IMR-90 (cell line): ENCODE data around the gene MBOAT1. TPM values are rescaled to one million over a fixed set of nuclear protein-coding genes. Genes with fewer than 3 reads are reported as not detected.

Experiments
- ATAC-seq: fragments of 200-7000 bp; cut with Tn5 transposase; 2 replicates; pipeline ENCODE4 v1.9.1; 2020; ENCODE audit warnings: low read depth, mild to moderate bottlenecking, moderate library complexity
- BruUV-seq: library from RNA; stranded (reverse); fragments of 400-500 nt; replicated peaks from 2 replicates; lab custom pipeline; 2021; lab: Mats Ljungman, UMichigan
- CTCF ChIA-PET: fragments of 300-600 bp; formaldehyde crosslinking; extraction: SDS; loops from one replicate; lab custom pipeline; 2021; ENCODE audit warnings: antibody characterized with exemption; lab: Yijun Ruan, JAX
- POLR2A ChIA-PET: fragments of 300-600 bp; sonication (Branson Sonifier 250); formaldehyde crosslinking; loops from one replicate; lab custom pipeline; 2022; ENCODE audit warnings: antibody characterized with exemption; ENCODE audit not compliant: unreplicated experiment; lab: Charles Lee
- DNase-seq: peaks from one replicate; pipeline ENCODE4 v3.0.0; 2013
- H2AFZ ChIP-seq: replicated peaks from 2 replicates; pipeline ENCODE3; 2013; ENCODE audit warnings: low read length, mild to moderate bottlenecking; ENCODE audit not compliant: poor library complexity
- H2AK5ac ChIP-seq: 2 replicates; pipeline ENCODE4 v1.6.1; 2013; ENCODE audit warnings: low read depth, low read length, inconsistent platforms
- H2AK9ac ChIP-seq: replicated peaks from 2 replicates; pipeline ENCODE3; 2013; ENCODE audit warnings: mild to moderate bottlenecking, low read depth, low read length, moderate library complexity; ENCODE audit not compliant: poor library complexity
- H2BK120ac ChIP-seq: 2 replicates; pipeline ENCODE4 v1.6.1; 2013; ENCODE audit warnings: low read depth, low read length, inconsistent platforms
- H2BK15ac ChIP-seq: 3 replicates; pipeline ENCODE4 v1.6.1; 2013; ENCODE audit warnings: low read depth, low read length, inconsistent platforms
- H2BK20ac ChIP-seq: 2 replicates; pipeline ENCODE4 v1.6.1; 2013; ENCODE audit warnings: low read depth, mild to moderate bottlenecking, inconsistent platforms, low read length, moderate library complexity
- H2BK5ac ChIP-seq: 2 replicates; pipeline ENCODE4 v1.6.1; 2013; ENCODE audit warnings: mild to moderate bottlenecking, low read depth, low read length, inconsistent platforms; ENCODE audit not compliant: poor library complexity, severe bottlenecking
- H3K14ac ChIP-seq: replicated peaks from 2 replicates; pipeline ENCODE4 v1.6.1; 2013; ENCODE audit warnings: low read depth, low read length, inconsistent platforms
- H3K18ac ChIP-seq: 2 replicates; pipeline ENCODE4 v1.6.1; 2013; ENCODE audit warnings: low read depth, low read length, control low read depth
- H3K23ac ChIP-seq: 2 replicates; pipeline ENCODE4 v1.6.1; 2013; ENCODE audit warnings: low read depth, low read length, inconsistent platforms
- H3K27ac ChIP-seq: 2 replicates; pipeline ENCODE4 v1.5.1; 2013; ENCODE audit warnings: mild to moderate bottlenecking, control low read depth, low read length; ENCODE audit not compliant: insufficient read depth
- H3K27me3 ChIP-seq: 2 replicates; pipeline ENCODE4 v1.6.1; 2013; ENCODE audit warnings: low read length; ENCODE audit not compliant: control insufficient read depth, insufficient read depth
- H3K36me3 ChIP-seq: 2 replicates; pipeline ENCODE4 v1.6.1; 2013; ENCODE audit warnings: low read length, mixed read lengths; ENCODE audit not compliant: control insufficient read depth, insufficient read depth
- H3K4ac ChIP-seq: 2 replicates; pipeline ENCODE4 v1.6.1; 2013; ENCODE audit warnings: low read depth, low read length, inconsistent platforms
- H3K4me1 ChIP-seq: 2 replicates; pipeline ENCODE4 v1.6.1; 2013; ENCODE audit warnings: low read length, mixed read lengths; ENCODE audit not compliant: control insufficient read depth, insufficient read depth
- H3K4me2 ChIP-seq: 2 replicates; pipeline ENCODE4 v1.6.1; 2013; ENCODE audit warnings: low read depth, mild to moderate bottlenecking, control low read depth, low read length, moderate library complexity
- H3K4me3 ChIP-seq: 2 replicates; pipeline ENCODE4 v1.5.1; 2013; ENCODE audit warnings: low read depth, mild to moderate bottlenecking, control low read depth, low read length, moderate library complexity; ENCODE audit not compliant: insufficient read depth
- H3K56ac ChIP-seq: 2 replicates; pipeline ENCODE4 v1.6.1; 2013; ENCODE audit warnings: low read length, inconsistent platforms; ENCODE audit not compliant: insufficient read depth; ENCODE audit errors: extremely low read depth
- H3K79me1 ChIP-seq, 2 experiments: 2 replicates each; pipeline ENCODE4 v1.6.1; 2013; ENCODE audit warnings: low read length in 2 of 2, inconsistent platforms in 1 of 2, low read depth in 1 of 2
- H3K9ac ChIP-seq: 2 replicates; pipeline ENCODE4 v1.6.1; 2013; ENCODE audit warnings: low read depth, low read length, control low read depth
- H3K9me1 ChIP-seq: 2 replicates; pipeline ENCODE4 v1.6.1; 2013; ENCODE audit warnings: low read length, inconsistent platforms; ENCODE audit not compliant: insufficient read depth
- H3K9me3 ChIP-seq: 2 replicates; pipeline ENCODE4 v1.6.1; 2013; ENCODE audit warnings: low read length; ENCODE audit not compliant: control insufficient read depth, insufficient read depth
- H4K20me1 ChIP-seq: 2 replicates; pipeline ENCODE4 v1.6.1; 2013; ENCODE audit warnings: low read length, inconsistent platforms; ENCODE audit not compliant: insufficient read depth
- H4K5ac ChIP-seq: 2 replicates; pipeline ENCODE4 v1.6.1; 2013; ENCODE audit warnings: mild to moderate bottlenecking, low read depth, low read length, control low read depth
- H4K8ac ChIP-seq, 2 experiments: 2 replicates each; pipeline ENCODE4 v1.6.1; 2013; ENCODE audit warnings: low read depth in 2 of 2, low read length in 2 of 2, control low read depth in 1 of 2, inconsistent platforms in 1 of 2
- H4K91ac ChIP-seq: 2 replicates; pipeline ENCODE4 v1.6.1; 2013; ENCODE audit warnings: low read depth, low read length, inconsistent platforms; ENCODE audit not compliant: insufficient read depth
- CEBPB ChIP-seq: IDR thresholded peaks from 2 replicates; pipeline ENCODE4 v1.6.1; 2012; ENCODE audit warnings: low read depth, low read length, improper control_type of control experiment
- ELK1 ChIP-seq: fragments of 150-350 bp; IDR thresholded peaks from 2 replicates; pipeline ENCODE4 v1.6.1; 2016; ENCODE audit warnings: low read depth, mild to moderate bottlenecking, low read length, moderate library complexity, borderline replicate concordance
- FOS ChIP-seq: fragments of 150-350 bp; IDR thresholded peaks from 2 replicates; pipeline ENCODE4 v1.6.1; 2016; ENCODE audit warnings: low read depth, low read length
- MAFK ChIP-seq: IDR thresholded peaks from 2 replicates; pipeline ENCODE4 v1.6.1; 2012; ENCODE audit warnings: low read depth, low read length, improper control_type of control experiment
- MXI1 ChIP-seq: IDR thresholded peaks from 2 replicates; pipeline ENCODE4 v1.6.1; 2012; ENCODE audit warnings: low read depth, mild to moderate bottlenecking, low read length, moderate library complexity, borderline replicate concordance
- POLR2A ChIP-seq: IDR thresholded peaks from 2 replicates; pipeline ENCODE4 v1.6.1; 2012; ENCODE audit warnings: mild to moderate bottlenecking, low read depth, low read length
- RAD21 ChIP-seq: IDR thresholded peaks from 2 replicates; pipeline ENCODE4 v1.6.1; 2012; ENCODE audit warnings: low read length, improper control_type of control experiment
- RCOR1 ChIP-seq: IDR thresholded peaks from 2 replicates; pipeline ENCODE4 v1.6.1; 2012; ENCODE audit warnings: mild to moderate bottlenecking, low read length, improper control_type of control experiment; ENCODE audit not compliant: insufficient replicate concordance
- SMC3 ChIP-seq: fragments of 150-350 bp; IDR thresholded peaks from 2 replicates; pipeline ENCODE4 v1.6.1; 2016; ENCODE audit warnings: low read depth, mild to moderate bottlenecking, antibody characterized with exemption, low read length, moderate library complexity
- WGBS, 2 experiments: methylation state at CpG; one replicate each; pipeline versions ENCODE4 v1.1.5 to v1.1.7; 2013; ENCODE audit warnings: missing lambda C conversion rate in 2 of 2; ENCODE audit not compliant: insufficient read length in 1 of 2; ENCODE audit errors: extremely low coverage in 2 of 2; 5-methylcytosine and 5-hydroxymethylcytosine counted together
- dilution Hi-C: fragments of 300-500 bp; cut with HindIII; formaldehyde crosslinking; loops from one replicate; pipeline ENCODE4 v1.14.3; 2018; ENCODE audit warnings: low sequenced_read_pairs; ENCODE audit not compliant: unreplicated experiment
- in situ Hi-C: fragments of 300-500 bp; cut with MboI; formaldehyde crosslinking; loops from 3 replicates; pipeline ENCODE4 v1.14.3; 2019; ENCODE audit warnings: low sequenced_read_pairs, inconsistent platforms, mixed read lengths
- intact Hi-C: fragments of 100-400 bp; cut with micrococcal nuclease; formaldehyde crosslinking; loops from 2 replicates; pipeline ENCODE4 v1.10.0; 2022
- polyA plus RNA-seq, 3 experiments: library from polyadenylated mRNA; depleted of rRNA; stranded (reverse); fragments of >200 nt; gene quantifications; 2 replicates each; pipeline ENCODE4 v1.2.3, GENCODE V29; 2012; ENCODE audit warnings: low replicate concordance in 1 of 3
- total RNA-seq: library from RNA; depleted of rRNA; stranded (reverse); fragments of >200 nt; gene quantifications from 2 replicates; pipeline ENCODE4 v1.2.3, GENCODE V29; 2012
- TF ChIP-seq, protein P1 (sequence below): fragments of 150-350 bp; IDR thresholded peaks from 2 replicates; pipeline ENCODE4 v1.6.1; 2017; ENCODE audit warnings: mild to moderate bottlenecking, antibody characterized with exemption, low read length, low read depth

Gene MBOAT1
- total and polyA plus RNA-seq, 2 of the 4 experiments (the other 2 are of a cell fraction), result 1.6 to 4.7 TPM

GRCh38 chr6:20169119-20169557, 43.1 kb downstream of the MBOAT1 start:
- Histone ChIP-seq H3K36me3 (no peaks in the 10 kb centered on the region), H3K4me2 (no peak overlapping the region), H3K79me1 (no peaks in the 10 kb centered on the region; a peak in 1 of 4 replicates), H4K5ac (no peak overlapping the region), H4K8ac (no peak overlapping the region), H3K9me1 (no peaks in the 10 kb centered on the region), H3K27ac (no peak overlapping the region), H3K23ac (no peak overlapping the region), H4K91ac (no peak overlapping the region), H2AFZ (no peak overlapping the region), H3K56ac (no peak overlapping the region), H3K9me3 (no peaks in the 10 kb centered on the region), H3K27me3 (no peaks in the 10 kb centered on the region), H2AK5ac (no peak overlapping the region), H3K4me1 (no peaks in the 10 kb centered on the region), H2BK20ac (no peak overlapping the region), H3K4ac (no peak overlapping the region), H3K18ac (no peak overlapping the region), H3K4me3 (no peak overlapping the region), H2BK15ac (no peak overlapping the region), H2BK120ac (no peak overlapping the region), H2BK5ac (no peak overlapping the region), H2AK9ac (no peak overlapping the region), H4K20me1 (no peaks in the 10 kb centered on the region), H3K14ac (no peak overlapping the region), H3K9ac (no peak overlapping the region)
- ATAC-seq, result no peak
- TF ChIP-seq MXI1, result no peak
- TF ChIP-seq FOS, result no peak
- no peak for TF ChIP-seq SMC3
- no peak for TF ChIP-seq POLR2A
- TF ChIP-seq, protein P1, sequence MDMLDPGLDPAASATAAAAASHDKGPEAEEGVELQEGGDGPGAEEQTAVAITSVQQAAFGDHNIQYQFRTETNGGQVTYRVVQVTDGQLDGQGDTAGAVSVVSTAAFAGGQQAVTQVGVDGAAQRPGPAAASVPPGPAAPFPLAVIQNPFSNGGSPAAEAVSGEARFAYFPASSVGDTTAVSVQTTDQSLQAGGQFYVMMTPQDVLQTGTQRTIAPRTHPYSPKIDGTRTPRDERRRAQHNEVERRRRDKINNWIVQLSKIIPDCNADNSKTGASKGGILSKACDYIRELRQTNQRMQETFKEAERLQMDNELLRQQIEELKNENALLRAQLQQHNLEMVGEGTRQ, result no peak
- no peak for TF ChIP-seq MAFK
- TF ChIP-seq CEBPB, result no peak
- no peak for TF ChIP-seq RAD21
- no peak for TF ChIP-seq RCOR1
- TF ChIP-seq ELK1, result no peak
- in situ Hi-C loops (no loop called here), dilution Hi-C loops (no loop called here), intact Hi-C loops (no loop called here)
- ChIA-PET POLR2A (no interaction called here), CTCF (no interaction called here)
- DNase-seq, result no peak
- no TSS peak for BruUV-seq
- WGBS, 2 experiments, result no CpG with 5 or more reads among the region's 2 CpGs
